GM20000 (cell line): ENCODE data around the gene DACT2.

Experiments used
- DNase-seq: peaks from one replicate; pipeline ENCODE4 v3.0.0; 2012; ENCODE audit warnings: low spot score
- CTCF ChIP-seq: IDR thresholded peaks from 2 replicates; pipeline ENCODE4 v1.5.1; 2012; ENCODE audit warnings: mild to moderate bottlenecking, control low read depth; ENCODE audit errors: extremely low read depth, missing control alignments

The DACT2 gene

GRCh38 chr6:168280020-168280898, 39.3 kb downstream of the DACT2 start:
- DNase-seq: no peak
- no peak for TF ChIP-seq CTCF

- no peak for DNase-seq
- TF ChIP-seq CTCF: no peak
Measured at GRCh38 chr6:168279403-168279935, 40.1 kb downstream of the DACT2 start.

- no peak for TF ChIP-seq CTCF
- DNase-seq: no peak
Measured at GRCh38 chr6:168278904-168279303, 40.7 kb downstream of the DACT2 start.

GRCh38 chr6:168277274-168277669, 42.3 kb downstream of the DACT2 start:
- TF ChIP-seq CTCF: no peak

GRCh38 chr6:168276576-168277273, 42.9 kb downstream of the DACT2 start:
- DNase-seq: no peak
- no peak for TF ChIP-seq CTCF

More at GRCh38 chr6:168277274-168277669, 42.3 kb downstream of the DACT2 start:
- no peak for DNase-seq

- TF ChIP-seq CTCF: no peak
- DNase-seq: no peak
Measured at GRCh38 chr6:168275168-168275567, 44.4 kb downstream of the DACT2 start.
